GM19023 (cell line): ENCODE data around the gene TNFAIP2.

Source experiments
- ATAC-seq: cut with Tn5 transposase; IDR thresholded peaks from one replicate; pipeline ENCODE4 v1.9.1; 2021; ENCODE audit warnings: mild to moderate bottlenecking, moderate library complexity; ENCODE audit not compliant: unreplicated experiment

Gene TNFAIP2

GRCh38 chr14:103133210-103134140 lies 10.2 kb downstream of the TNFAIP2 start:
- ATAC-seq, result no peak

GRCh38 chr14:103134405-103134804 lies 11.1 kb downstream of the TNFAIP2 start:
- ATAC-seq, result no peak

GRCh38 chr14:103134919-103135318 lies 11.7 kb downstream of the TNFAIP2 start:
- no peak for ATAC-seq

GRCh38 chr14:103135333-103136260 lies 12.3 kb downstream of the TNFAIP2 start:
- ATAC-seq, result no peak

GRCh38 chr14:103136388-103137271 lies 13.4 kb downstream of the TNFAIP2 start:
- no peak for ATAC-seq

- no peak for ATAC-seq
These were observed 14.5 kb downstream of the TNFAIP2 start for GRCh38 chr14:103137689-103138300.

- no peak for ATAC-seq
These were observed 15.3 kb downstream of the TNFAIP2 start for GRCh38 chr14:103138301-103139131.

- no peak for ATAC-seq
These were observed 16.1 kb downstream of the TNFAIP2 start for GRCh38 chr14:103139132-103140025.

- no peak for ATAC-seq
These were observed 17.3 kb downstream of the TNFAIP2 start for GRCh38 chr14:103140316-103141109.

GRCh38 chr14:103141117-103141796 lies 18.0 kb downstream of the TNFAIP2 start:
- no peak for ATAC-seq

GRCh38 chr14:103142026-103142425 lies 18.8 kb downstream of the TNFAIP2 start:
- no peak for ATAC-seq

GRCh38 chr14:103142721-103143302 lies 19.6 kb downstream of the TNFAIP2 start:
- no peak for ATAC-seq

GRCh38 chr14:103143506-103143905 lies 20.2 kb downstream of the TNFAIP2 start:
- ATAC-seq, result no peak

- ATAC-seq, result no peak
These were observed 20.8 kb downstream of the TNFAIP2 start for GRCh38 chr14:103144085-103144484.

GRCh38 chr14:103146141-103146709 lies 23.0 kb downstream of the TNFAIP2 start:
- ATAC-seq, result no peak
